DMS79 treated with DMSO at 0.1 percent for 48 hours (cell line): ENCODE data around the gene ADAM8.
"Not testable (repeated sequence)": the region's sequence is repeated elsewhere in the genome, so short reads cannot be mapped to it uniquely, and the experiment has no call there.

Experiments
- DNase-seq: peaks from one replicate; lab custom pipeline; 2025; lab: John Stamatoyannopoulos, UW

Gene ADAM8

DNA sequence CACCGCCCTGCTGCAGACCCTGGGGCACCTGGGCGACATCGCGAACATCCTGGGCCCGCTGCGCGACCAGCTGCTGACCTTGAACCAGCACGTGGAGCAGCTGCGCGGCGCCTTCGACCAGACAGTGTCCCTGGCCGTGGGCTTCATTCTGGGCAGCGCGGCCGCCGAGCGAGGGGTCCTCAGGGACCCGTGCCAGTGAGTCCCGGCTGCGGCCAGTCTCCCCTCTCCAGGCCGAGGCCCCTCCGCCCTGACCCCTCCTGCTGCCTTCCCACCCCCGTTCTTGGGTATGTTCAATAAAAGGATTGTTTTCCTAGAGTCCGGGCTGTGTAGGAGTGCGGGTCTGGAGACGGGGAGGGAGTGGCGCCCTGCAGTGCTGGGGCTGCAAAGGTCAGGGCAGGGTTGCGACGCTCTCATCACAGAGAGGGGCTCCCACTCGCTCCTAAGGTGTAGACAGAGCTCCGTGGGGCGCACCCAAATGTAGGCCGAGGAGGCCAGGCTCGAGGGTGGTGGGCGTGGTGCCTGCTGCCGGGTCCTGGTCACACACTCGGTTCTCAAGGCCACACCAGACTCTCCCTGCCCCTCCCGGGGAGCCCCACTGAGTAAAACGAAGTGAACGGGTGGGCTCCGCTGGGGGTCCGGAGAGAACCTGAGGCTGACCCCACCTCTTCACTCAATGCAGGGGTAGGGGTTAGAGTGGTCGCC, 45.3 kb downstream of the ADAM8 start:
- no peak for DNase-seq

DNA sequence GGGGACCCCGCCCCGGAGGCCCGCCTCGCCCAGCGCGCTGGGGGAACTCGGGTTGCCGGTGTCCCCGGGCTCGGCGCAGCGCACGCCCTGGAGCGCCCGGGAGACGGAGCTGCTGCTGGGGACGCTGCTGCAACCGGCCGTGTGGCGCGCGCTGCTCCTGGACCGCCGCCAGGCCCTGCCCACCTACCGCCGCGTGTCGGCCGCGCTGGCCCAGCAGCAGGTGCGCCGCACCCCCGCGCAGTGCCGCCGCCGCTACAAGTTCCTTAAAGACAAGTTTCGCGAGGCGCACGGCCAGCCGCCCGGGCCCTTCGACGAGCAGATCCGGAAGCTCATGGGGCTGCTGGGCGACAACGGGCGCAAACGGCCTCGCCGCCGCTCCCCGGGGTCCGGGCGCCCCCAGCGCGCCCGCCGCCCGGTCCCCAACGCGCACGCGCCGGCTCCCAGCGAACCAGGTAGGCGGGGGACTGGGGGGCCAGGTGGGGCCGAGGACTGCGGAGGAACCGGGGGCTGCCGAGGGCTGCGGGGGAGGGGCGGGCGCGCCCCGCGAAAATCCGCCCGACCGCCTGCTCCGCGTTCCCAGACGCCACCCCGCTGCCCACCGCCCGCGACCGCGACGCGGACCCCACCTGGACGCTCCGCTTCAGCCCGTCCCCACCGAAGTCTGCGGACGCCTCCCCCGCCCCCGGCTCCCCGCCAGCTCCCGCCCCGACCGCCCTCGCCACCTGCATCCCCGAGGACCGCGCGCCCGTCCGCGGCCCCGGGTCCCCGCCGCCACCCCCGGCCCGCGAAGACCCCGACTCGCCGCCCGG, 46.1 kb downstream of the ADAM8 start:
- peak; percentile 1 for DNase-seq

DNA sequence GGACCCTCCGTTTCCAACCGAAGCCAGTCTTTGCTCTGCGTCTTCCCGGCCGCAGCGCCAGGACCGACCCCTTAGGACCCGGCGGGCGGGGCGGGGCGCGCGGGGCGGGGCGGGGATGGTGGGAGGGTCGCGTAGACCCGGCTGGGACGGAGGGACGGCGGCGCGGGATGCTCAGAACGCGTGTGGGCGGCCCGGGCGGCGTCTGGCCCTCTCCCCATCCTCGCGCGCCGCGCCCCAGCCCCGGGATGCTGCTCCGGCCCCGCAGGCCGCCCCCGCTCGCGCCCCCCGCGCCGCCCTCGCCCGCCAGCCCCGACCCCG, 46.7 kb downstream of the ADAM8 start, which contains the start of gene UTF1:
Gene UTF1, plus strand, starts transcription at position 174 of the 318 bp plus-strand sequence. Its CDS starts 72 bp downstream, at position 246.
- DNase-seq: no peak

DNA sequence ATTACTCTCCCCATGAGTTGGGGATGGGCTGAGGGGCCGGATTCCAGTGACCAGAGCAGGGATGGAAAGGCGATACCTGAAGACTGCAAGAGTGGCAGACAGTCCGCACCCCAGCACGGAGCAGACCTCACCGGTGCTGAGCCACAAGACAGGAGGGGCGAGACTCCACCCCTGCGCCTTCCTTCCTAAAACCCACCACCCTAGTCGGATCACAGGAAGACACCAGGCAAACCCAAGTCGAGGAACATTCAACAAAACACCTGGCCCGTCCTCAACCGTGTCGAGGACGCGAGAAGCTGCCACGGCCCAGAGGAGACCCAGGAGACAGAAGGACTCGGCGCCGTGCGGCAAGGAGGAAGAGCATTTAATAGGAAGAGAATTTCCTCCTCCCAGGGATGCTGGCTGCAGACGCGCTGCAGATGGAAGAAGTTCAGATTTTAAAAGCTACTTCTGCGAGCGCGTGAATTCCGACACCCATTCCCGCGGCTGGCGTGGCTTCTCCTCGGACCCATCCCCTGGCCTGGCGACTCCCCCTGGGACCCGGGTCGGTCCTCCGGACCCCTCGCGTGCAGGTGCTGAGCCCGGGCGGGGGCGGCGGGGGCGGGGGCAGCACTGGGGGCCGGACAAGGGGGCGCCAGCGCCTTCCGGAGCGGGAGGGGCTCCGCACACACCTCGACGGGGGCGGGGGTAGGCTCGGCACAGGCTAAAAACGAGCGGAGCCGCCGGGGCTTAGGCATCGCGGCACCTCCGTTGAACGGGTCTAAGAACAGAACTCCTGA, 47.2 kb downstream of the ADAM8 start:
- peak; percentile 2 for DNase-seq

DNA sequence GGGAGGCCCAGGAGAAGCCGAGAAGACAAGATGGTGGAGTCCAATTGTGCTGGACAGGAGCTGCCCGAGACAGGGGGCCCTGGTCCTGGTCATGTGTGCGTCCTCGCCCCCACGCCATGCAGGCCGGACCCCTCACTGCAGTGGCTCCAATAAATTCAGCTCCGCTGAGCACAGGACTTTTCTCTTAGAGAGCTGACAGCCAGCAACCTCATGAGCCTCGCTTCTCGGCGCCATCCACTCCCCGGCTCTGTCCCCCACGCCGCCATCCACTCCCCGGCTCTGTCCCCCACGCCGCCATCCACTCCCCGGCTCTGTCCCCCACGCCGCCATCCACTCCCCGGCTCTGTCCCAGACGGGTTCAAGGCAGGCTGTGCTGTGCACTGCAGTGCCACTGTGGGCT, 49.4 kb downstream of the ADAM8 start:
- DNase-seq: no peak

DNA sequence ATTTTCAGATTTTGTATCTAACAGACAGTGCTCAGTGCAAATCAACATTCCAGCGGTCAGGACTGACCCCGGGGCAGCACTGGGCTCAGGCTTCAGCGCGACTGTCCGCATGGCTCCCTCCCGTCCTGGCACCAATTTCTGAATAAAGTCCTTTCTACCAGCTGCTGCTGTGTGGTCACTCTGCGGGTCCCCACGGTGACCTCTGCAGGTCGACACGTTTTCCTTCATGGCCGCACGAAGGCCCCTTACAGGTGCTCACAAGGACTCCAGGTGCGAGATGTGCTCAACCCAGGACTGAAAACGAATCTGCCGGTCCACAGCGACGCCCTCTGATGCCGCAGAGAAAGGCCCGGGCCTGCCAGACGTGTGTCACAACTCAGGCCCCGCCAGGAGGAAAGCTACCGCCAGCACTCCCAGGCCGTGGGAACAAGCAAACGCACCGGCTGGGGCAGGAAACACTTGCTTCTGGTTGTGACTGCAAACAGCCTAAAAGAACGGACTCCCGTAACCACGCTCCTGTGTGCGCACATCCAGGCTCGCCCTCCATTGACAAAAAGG, 50.3 kb downstream of the ADAM8 start:
- DNase-seq: no peak

DNA sequence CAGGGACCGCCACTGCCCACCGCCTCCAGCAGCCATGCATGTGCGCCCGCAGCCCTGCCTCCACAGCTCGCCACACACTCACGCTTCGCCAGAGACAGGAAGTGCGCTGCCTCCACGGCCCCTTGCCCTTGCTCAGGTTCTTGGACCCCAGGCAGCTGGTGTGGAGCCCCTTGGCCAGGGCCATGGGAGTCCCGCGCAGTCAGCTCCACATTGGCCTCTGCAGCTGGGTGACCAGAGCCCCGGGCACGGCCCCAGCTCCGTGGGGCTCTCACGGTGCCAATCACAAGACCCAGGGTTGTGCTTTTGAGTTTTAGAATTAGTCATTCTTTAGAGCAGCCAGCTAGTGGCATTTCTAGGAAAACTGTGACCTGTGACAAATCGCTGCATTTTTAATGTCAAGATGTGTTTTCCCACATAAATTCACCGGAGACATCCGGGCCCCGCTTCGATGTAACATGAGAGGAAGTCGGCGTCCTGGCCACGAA, 50.9 kb downstream of the ADAM8 start:
- no peak for DNase-seq

DNA sequence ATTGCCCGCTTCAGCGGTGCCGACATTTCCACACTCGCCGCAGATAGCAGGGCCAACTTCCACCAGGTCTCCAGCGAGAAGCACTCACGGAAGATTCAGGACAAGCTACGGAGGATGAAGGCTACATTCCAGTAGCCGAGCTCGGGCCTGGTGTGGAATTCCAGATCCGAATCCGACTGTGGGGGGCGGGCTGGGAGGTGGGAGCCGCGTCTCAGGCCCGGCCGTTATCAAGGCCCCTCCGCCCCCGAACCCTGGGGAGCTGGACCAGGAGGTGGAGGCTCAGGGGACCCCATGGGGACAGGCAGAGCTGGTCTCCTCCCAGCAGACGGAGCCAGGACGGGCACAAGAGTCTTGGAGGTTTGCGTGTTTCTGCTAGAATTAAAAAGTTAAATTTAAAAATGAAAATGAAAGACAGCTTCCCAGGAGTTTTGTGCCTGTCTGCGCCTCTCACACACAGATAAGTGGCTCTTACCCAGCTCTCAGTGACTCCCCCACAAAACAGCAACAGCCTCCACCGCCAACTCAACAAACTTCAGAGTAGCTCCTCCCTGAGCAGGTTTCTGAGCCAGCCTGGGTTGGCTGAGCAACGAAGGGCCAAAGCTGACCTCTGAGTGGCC, 51.8 kb downstream of the ADAM8 start:
- DNase-seq: no peak

DNA sequence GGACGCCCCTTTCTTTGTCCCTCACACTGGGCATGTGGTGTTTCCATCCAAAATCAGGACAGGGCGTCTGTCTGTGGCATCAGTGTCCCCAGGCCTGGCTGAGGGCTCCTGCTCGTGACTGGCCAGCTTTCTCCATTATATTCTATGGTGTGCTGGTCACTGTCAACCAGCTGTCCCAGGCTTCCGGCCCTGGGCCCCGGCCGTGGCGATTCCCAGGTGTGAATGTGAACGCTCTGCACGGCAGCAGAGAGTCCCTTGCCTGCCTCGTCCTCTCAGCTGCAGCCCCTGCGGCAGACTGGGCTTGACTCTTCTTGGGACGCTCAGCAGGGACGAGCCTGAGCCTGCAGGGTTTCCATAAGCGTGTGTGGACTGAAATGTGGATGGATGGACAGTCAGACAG, 52.6 kb downstream of the ADAM8 start:
- no peak for DNase-seq

DNA sequence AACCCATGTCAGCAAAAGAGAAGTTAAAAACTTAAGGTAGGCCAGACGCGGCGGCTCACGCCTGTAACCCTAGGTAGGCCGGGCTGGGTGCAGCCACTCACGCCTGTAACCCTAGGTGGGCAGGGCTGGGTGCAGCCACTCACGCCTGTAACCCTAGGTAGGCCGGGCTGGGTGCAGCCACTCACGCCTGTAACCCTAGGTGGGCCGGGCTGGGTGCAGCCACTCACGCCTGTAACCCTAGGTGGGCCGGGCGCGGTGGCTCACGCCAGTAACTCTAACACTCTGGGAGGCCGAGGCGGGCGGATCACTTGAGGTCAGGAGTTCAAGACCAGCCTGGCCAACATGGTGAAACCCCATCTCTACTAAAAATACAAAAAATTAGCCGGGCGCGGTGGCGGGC, 54.9 kb downstream of the ADAM8 start:
- not testable (repeated sequence) for DNase-seq

DNA sequence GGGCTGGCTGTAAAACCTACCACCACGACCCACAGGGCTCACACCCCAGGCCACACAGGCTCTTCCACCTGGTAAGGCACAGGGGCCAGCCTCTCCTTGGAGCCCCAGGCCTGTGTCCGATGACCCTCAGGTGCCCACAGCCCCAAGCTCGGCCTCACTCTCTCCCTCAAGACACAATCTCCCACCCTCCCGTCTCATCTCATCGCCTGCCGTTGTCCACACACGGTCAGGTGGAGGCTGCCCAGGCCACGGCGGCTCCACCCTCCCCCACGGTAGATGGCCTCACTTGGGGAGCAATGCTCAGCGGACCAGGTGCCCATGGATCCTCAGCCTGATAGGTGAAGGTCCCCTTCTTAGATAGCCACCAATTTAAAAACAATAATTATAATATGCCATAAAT, 55.3 kb downstream of the ADAM8 start:
- DNase-seq: no peak

DNA sequence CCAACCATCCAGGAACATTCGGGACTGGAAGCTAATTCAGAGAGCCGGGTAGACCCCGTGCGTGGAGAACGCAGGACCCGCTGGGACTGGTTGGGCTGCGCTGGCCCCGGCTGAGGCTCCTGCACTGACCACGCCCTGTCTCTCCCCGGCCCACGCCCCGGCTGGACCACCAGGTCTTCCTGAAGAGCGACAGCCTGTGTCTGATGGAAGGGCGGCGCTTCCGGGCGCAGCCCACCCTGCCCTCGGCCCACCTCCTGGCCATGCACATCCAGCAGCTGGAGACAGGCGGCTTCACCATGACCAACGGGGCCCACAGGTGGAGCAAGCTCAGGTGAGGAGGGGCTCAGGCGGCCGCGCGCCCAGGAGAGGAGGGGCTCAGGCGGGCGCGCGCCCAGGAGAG, 56.9 kb downstream of the ADAM8 start:
- no peak for DNase-seq

DNA sequence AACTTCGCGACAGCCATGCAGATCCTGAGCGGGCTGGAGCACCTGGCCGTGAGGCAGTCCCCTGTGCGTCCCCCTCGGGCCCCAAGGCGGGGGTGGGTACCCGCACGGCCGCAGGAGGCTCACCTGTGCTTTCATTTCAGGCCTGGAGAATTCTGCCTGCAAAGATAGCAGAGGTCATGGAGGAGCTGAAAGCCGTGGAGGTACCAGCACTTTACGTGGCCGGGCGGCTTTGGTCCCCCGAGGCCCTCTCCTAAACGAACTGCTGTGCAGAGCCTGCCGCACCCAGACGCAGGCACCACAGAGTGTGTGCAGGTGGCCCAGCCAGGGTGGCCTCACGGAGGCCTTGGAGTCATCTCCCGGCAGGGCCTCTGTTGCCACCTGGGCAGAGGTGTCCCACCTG, 57.8 kb downstream of the ADAM8 start:
- no peak for DNase-seq

DNA sequence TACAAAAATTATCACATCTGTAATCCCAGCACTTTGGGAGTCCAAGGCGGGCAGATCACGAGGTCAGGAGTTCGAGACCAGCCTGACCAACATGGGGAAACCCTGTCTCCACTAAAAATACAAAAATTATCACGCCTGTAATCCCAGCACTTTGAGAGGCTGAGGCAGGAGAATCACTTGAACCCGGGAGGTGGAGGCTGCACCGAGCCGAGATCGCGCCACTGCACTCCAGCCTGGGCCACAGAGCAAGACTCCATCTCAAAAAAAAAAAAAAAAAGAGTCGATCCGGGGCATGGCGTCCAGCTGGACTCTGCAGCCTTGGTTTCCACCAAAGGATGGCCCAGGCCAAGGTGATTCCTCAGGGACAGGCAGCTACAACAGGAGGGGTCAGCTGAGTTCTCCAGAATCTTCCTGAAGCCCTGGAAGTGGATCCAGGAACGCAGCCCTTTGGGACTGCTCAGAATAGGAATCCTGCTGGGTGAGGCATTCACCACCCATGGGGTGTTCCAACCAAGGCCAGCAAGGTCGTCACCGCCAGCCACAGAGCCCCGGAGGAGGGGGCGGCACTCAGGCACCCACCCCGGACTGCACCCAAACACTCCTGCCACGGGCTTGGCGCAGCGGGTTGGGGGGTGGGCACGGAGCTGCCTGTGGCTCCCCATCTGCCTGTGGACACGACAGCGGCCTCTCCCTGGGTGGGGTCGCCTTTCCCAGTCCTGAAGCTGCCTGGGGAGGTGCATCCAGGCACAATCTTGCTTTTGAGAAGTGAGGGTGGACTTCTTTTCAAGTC, 58.7 kb downstream of the ADAM8 start:
- no peak for DNase-seq

DNA sequence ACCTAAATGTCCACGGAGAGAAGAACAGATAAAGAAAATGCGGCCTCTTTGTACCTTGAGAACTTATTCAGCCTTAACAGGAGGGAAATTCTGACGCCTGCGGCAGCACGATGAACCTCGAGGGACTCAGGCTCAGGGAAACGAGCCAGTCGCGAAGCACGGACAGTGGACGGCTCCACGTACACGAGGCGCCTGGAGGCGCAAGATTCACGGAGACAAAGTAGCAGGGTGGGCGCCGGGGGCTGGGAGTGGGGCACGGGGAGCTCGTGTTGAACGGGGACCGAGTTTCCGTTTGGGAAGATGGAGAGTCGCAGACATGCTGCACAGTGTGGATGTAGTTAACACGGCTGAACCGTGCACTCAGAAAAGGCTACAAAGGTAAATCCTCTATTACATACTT, 59.9 kb downstream of the ADAM8 start:
- DNase-seq: no peak

DNA sequence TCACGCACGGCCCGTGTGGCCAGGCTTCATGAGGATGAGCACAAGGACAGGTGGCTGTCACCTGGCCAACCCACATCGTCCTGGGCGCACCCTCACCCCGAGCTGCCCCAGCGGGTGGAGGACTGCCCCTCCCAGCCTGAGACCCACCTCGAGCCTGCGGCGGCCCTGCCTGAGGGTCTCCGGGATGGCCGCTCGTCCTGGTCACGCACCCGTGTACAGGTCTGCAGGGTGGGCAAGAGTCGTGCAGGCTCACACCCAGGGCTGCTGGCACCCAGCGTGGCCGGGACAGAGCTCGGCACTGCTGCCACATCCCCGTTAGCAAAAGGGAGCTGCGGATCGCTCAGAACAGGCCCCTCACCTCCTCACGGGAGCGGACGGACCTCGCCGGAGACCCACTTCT, 61.1 kb downstream of the ADAM8 start:
- DNase-seq: no peak

DNA sequence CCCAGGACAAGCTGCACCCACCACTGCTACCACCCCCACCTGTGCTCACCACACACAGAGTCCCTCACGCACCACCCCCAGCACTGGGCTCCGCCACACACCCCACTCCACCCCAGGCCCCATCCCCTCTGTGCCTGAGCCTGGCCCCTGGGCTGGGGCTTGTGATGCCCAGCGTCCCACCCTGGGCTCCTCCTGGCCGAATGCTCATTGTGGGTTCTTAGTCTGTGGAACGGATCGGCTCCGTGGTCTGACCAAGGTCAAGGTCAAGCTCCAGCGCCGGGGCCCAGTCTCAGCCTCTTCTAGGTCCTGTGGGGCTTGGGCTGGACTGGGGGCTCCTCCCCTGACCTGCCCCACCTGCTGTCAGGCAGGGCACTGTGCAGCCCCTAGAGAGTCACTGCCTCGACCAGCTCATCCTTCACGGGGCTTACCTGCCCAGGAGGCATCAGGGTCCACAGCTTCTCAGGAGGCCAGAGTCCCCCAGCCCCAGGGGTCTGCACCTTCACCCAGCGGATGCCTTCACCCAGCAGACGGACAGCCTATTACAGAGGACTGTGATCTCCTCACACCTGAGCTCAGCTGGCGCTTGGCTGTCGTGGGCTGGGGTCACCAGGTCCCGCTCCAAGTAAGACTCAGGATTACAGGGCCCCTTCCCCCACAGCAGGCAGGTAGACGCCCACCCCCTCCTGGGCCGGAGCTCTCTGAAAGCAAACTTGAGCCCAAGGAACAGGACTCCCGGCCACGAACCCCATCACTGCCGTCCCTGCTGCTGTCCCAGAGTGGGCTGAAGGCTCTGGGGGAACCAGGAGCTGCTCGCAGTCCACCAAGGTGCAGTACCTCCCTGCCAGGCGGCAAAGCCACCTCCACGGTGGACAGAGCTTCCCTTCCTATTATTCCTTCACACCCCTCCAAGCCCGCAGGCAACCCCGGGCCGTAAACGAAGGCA, 61.9 kb downstream of the ADAM8 start:
- no peak for DNase-seq

DNA sequence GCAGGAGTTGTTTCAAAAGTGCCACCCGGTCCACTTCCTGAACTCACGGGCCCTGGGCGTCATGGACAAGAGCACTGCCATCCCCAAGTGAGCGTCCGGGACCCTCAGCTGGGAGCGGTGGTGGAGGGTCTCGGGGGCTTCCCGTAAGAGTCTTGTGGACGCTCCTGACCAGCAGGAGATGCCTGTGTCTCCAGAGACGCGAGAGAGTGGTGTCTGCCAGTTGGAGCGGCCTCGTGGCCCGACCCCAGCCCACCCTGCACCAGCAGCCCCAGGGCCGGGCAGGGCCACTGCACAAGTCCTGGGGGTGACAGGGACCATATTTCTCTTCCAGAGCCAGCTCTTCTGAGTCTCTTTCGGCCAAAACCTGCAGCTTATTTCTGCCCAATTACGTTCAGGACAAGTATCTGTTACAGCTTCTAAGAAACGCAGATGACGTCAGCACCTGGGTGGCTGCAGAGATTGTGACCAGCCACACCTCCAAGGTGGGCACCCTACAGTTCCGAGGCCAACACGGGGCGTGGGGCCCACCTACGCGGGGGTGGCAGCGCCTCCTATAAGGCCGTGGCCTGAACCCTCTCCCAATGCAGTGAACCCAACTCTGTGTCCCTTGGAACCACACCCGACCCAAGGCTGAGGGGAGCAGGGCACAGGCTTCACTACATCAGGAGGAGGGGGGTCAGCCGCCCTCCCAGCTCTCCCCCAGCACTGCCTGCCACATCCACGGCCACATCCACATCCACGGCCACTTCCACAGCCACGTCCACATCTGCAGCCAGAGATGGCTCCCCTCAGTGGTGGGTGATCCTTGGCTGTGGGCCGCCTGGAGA, 62.8 kb downstream of the ADAM8 start:
- no peak for DNase-seq

DNA sequence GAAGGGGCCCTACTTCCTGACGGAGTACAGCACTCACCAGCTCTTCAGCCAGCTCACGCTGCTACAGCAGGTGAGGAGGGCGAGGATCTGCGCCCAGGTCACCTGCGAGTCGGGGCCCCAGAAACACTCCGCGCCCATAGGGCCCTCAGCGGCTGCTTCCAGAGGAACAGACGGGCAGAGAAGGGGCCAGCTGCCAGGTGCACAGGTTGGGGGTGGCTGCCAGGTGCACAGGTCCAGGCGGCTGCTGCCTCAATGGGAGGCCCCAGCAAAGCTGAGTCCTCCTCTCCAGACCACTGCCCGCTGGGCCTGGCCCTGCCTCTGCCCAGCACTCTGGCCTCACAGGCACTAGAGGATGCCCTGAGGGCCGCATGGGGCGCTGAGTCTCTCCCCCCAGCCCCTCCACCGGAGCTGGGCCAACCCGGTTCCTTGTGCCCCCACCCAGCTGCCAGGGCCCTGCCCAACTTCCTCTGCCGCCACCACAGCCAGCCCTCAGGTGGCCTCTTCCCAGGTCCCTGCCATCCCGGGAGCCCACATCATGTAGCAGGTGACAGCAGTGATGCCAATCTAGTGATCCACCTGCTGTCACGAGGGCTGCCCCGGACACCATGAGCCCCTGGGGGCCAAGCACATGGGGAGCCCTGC, 63.7 kb downstream of the ADAM8 start:
- DNase-seq: no peak
